GM21717 (cell line): ENCODE data around the gene LSP1.
"Not testable (repeated sequence)": the region's sequence is repeated elsewhere in the genome, so short reads cannot be mapped to it uniquely, and the experiment has no call there.

Source experiments
- ATAC-seq: cut with Tn5 transposase; IDR thresholded peaks from one replicate; pipeline ENCODE4 v1.9.1; 2021; ENCODE audit warnings: mild to moderate bottlenecking, moderate library complexity; ENCODE audit not compliant: unreplicated experiment

The LSP1 gene

GRCh38 chr11:1875093-1875850, 22.4 kb downstream of the LSP1 start:
- no peak for ATAC-seq

DNA sequence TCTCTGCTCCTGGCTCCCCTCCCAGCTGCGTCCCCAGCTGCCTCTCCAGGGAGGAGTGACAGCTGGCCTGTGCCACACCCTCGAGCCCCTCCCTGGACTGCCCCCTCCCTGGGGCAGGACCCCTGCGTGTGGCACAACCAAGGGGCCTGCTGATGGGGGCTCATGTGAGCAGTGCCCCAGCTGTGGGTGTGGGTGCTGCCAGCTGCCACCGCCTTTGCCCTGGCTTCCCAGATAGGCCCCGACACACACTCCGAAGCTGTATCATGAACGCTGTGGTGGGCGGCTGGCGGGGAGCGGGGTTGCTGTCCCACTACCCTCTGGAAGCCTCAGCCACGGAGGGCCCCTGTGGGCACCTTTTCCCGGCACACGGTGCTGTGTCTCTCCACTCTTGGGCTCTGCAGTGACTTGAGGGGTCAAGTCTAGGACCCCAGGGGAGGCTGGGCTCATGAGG, 23.0 kb downstream of the LSP1 start:
- not testable (repeated sequence) for ATAC-seq

- no peak for ATAC-seq
Observed at GRCh38 chr11:1876361-1877063, 23.6 kb downstream of the LSP1 start.

- ATAC-seq = no peak
Observed at GRCh38 chr11:1877211-1878136, 24.6 kb downstream of the LSP1 start.

- no peak for ATAC-seq
Observed at GRCh38 chr11:1878137-1879031, 25.5 kb downstream of the LSP1 start.

- no peak for ATAC-seq
Observed at GRCh38 chr11:1879342-1879940, 26.6 kb downstream of the LSP1 start.

DNA sequence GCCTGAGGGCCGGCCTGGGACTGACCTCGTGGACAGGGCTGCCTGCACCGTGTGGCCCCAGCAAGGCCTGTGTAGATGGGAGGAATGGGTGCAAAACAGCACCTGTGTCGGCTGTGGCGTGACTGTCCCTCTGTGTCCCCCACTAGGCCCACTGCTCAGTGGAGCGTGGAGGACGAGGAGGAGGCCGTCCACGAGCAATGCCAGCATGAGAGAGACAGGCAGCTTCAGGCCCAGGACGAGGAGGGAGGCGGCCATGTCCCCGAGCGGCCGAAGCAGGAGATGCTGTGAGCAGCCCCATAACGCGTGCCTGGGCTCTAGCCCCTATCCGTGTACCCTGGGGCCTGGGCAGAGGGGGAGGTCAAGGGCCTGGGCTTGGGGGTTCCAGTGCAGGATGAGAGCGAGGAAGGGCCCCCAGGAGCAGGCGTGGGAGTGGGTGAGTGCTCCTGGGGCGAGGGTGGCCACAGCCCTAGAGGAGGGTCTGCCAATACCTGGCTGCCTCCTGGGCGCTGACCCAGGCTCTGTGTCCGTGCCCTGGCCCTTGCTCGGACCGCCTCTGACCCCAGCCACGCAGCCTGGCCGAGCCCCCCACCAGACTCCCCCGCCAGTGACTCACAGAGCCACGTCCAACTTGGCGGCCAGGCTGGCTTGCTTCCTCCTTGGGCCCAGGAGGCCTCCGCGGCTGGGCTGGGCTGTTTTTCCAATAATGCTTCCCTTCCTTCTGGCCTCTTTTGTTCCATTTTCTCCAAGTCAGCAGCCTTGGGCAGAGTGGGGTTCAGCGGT, 27.2 kb downstream of the LSP1 start:
- no peak for ATAC-seq

DNA sequence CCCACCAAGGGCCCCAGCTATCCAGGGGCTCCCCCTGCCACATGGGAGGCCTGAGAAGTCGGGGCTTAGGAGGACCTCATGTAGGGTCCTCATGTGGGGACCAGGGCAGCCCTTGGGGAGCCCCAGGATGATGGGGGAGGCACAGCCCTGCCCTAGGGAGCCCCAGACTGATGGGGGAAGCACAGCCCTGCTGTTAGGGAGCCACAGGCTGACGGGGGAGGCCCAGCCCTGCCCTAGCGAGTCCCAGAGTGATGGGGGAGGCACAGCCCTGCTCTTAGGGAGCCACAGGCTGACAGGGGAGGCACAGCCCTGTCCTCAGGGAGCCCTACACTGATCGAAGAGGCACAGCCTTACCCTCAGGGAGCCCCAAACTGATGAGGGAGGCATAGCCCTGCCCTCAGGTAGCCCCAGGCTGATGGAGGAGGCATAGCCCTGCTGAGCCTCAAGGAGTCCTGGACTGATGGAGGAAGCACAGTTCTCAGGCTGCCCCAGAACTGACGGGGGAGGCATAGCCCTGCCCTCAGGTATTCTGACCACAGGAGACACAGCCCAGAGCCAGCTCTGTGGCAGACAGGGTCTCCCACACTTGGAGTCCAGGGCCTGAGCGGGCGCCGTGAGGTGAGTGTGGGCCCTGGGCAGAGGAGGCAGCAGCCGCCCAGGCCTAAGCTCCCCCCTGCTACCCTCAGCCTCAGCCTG, 28.0 kb downstream of the LSP1 start:
- ATAC-seq = no peak

DNA sequence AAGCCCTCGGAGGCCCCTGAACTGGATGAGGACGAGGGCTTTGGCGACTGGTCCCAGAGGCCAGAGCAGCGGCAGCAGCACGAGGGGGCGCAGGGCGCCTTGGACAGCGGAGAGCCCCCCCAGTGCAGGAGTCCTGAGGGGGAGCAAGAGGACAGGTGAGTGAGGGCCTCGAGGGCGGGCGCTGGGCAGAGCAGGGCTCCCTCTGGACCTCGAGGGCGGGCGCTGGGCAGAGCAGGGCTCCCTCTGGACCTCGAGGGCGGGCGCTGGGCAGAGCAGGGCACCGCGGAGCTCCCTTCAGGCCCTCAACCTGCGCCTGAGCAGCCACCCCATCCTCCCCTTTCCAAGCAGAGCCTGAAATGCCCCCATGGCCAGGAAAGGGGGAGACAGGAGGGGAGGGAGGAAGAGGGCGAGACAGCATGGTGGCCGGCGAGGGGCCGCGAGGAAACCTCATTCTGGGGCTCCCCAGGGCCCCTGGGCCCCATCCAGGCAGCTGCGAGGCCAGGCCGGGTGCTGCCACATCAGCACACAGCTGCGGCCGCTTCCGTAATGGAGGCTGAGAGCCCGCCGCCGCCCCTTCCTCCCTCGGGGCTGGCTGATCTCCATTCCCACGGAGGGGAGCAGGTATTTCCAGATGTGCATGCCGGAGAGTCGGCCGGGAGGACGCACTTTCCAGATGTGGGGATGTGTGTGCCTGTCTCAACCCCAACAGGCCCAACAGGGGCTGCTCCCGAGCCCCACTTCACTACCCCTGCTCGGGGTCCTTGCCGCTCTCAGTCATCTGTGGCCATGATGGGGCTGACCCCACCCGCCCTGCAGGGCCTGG, 28.8 kb downstream of the LSP1 start:
- no peak for ATAC-seq

GRCh38 chr11:1882265-1883238, 29.7 kb downstream of the LSP1 start:
- no peak for ATAC-seq

DNA sequence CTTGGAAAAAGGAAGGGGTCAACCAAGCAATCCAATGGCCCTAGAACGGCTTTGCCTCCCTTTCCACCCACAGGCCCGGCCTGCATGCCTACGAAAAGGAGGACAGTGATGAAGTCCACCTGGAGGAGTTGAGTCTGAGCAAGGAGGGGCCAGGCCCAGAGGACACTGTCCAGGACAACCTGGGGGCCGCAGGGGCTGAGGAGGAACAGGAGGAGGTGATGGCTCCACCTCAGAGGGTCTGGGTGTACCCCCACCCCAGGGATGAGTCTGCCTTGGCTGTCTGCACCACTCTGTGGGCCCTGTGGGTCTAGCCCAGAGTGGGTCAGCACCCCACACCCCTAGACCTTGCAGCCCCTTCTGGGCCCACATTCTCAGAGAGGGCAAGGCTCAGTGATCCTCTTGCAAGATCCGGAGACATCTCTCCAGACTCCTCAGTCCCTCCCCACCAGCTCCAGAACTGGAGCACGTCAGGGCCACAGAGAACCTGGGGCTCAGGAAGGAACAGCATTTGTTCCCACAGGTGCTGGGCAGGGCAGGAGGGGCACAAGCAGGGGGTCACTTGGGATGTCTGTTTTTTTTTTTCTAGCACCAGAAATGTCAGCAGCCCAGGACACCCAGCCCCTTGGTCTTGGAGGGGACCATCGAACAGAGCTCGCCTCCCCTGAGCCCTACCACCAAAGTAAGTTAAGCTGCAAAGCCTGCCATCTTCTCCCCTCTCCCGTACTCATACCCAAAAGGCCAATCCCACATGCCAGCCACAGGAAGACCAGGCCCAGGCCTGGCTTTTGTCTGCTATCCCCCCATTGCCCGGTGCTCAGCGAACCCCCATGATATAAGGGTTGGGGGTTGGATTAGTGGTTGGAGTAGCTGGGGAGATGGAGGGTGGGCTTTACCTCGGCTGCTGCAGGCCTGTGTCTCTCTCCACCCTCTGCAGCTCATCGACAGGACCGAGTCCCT, 30.7 kb downstream of the LSP1 start:
- no peak for ATAC-seq

GRCh38 chr11:1884303-1884700, 31.4 kb downstream of the LSP1 start:
- ATAC-seq = no peak

DNA sequence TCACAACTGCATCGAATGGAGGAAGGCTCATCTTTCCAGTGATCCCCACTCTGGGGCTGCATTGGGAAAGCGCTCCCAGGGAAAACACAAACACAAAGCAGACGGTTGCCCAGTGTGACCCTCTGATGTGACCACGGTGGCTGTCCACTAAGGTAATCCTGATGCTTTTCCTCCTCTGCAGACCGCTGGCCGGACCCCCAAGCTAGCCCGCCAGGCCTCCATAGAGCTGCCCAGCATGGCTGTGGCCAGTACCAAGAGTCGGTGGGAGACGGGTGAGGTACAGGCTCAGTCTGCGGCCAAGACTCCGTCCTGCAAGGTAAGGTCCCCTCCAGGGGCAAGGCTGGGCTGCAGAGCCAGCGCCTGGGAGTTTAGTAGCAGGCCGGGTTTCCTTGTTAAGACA, 33.7 kb downstream of the LSP1 start:
- ATAC-seq = not testable (repeated sequence)

- no peak for ATAC-seq
Observed at GRCh38 chr11:1887451-1888346, 34.8 kb downstream of the LSP1 start.
